Superior temporal gyrus (tissue), 1 donor: ENCODE measurements around the gene FOXE1.

Experiments
- DNase-seq: peaks from one replicate; pipeline ENCODE4 v3.0.0-alpha.2; 2016; ENCODE audit errors: extremely low spot score

FOXE1 gene

DNA sequence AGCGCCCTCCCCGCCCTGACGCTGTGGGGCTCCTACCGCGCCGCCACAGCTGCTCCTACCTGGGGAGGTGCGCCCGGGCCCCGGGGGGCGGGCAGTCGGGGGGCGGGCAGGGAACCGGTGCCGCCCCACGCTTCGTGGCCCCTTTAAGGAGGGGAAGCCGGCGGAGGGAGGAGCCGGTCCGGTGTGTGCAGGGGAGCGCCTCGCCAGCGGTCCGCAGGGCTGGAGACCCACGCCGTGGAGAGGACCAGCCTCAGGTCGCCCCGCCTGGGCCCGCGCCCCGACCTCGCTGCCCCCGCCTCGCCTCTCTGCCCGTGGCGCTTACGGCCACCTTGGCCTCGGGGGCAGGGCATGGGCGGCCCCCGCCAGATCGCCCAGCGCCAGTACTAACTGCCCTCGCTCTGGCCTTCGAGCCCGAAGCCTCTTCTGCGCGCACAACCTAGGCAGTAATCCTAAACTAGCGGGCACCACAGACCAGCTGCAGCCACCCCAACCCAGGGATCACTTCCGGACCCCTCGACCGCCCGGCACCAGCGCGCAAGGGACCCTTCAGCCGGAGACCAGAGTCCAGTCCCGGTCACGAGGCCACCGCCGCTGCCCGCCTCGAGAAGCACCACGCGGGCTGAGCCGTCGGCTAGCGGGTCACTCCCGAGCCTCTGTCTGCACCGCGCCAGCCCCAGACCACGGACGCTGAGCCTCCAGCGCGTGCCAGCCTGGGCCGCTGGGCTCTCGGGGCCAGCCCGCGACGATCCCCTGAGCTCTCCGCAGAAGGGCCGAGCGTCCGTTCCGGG is at the start of gene FOXE1:
TSS of gene FOXE1 (plus strand) at position 171 of the 788 bp plus-strand sequence. CDS start 689 bp downstream, outside the sequence.
- no peak for DNase-seq

- DNase-seq: no peak
Measured at GRCh38 chr9:97804059-97804365, 49.0 kb upstream of the FOXE1 start.

DNA sequence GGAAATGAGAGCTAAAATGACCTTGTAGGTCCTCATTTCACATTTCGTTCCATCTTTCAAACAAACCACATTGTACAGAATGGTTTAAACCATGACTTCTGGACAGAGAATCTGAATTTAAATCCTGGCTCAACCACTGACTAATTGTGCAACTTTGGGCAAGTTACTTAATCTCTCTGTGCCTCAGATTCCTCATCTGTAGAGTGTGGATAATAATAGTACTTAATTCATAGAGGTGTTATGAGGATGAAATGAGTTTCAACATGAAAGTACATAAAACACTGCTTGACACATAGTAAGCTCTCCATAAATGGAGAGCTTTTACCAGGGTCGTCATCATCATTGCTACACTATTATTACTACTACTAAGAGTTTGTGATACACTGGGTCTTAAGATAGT is 46.3 kb upstream of the FOXE1 start:
- DNase-seq: no peak

DNA sequence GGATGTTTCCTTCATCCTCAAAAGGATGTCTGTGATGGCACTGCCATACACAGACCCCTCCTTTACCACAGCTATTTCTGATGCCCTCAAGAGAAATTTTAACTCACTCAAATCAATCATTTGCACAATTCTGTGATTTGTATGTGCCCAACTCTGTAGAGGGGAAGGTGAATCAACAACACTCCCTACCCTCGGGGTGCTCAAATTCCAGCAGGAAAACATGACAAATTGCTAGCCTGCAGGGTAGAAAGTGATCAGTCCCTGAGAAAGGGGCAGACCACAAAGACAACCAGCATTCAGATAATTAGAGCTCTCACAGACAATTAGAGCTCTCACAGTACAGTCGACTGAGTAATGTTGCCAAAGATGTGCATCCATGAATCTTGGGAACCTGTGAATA is 45.3 kb upstream of the FOXE1 start:
- no peak for DNase-seq

DNA sequence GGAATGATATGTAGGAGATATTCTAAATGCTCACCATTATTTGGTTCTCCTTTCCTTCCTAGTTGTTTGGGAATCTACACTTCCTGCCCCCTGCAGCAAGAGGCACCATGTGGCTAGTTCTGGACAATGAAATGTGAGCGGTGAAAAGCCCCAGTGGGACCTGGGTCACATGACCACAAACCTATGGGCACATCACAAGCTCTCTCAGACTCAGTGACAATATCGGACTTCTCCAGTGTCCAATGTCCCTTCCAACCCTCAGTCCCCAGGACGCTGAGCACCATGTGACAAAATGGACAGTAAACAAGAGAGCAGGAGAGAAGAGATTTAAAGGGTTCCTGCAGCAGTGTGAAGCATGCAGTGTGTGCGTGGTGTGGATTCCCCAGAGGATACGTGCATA is 44.6 kb upstream of the FOXE1 start:
- no peak for DNase-seq

- DNase-seq: no peak
Measured at GRCh38 chr9:97808972-97809371, 44.1 kb upstream of the FOXE1 start.

GRCh38 chr9:97809666-97810344 is 43.2 kb upstream of the FOXE1 start:
- no peak for DNase-seq

GRCh38 chr9:97811533-97812246 is 41.3 kb upstream of the FOXE1 start:
- DNase-seq: no peak

- DNase-seq: no peak
Measured at GRCh38 chr9:97812247-97812543, 40.8 kb upstream of the FOXE1 start.

GRCh38 chr9:97813072-97813471 is 40.0 kb upstream of the FOXE1 start:
- DNase-seq: no peak

DNA sequence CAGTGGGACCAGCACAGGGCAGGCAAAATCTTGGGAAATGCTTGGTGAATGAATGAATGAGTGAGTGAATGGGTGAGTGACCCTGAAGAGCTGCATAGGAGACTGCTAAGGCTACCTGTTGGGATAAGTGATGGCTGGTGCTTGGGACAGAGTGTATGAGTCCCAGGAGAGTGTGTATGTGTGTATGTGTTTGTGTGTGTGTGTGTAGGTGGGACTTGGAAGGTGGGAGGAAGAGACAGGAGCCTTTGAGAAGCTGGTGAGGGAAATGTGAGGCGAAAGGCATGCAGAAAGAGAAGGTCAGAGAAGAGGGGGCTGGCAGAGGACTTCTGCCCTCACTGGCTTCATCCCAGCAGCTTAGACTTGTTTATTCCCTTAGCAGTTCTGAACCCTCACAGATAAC is 33.3 kb upstream of the FOXE1 start:
- DNase-seq: no peak

GRCh38 chr9:97820373-97820772 is 32.7 kb upstream of the FOXE1 start:
- no peak for DNase-seq

DNA sequence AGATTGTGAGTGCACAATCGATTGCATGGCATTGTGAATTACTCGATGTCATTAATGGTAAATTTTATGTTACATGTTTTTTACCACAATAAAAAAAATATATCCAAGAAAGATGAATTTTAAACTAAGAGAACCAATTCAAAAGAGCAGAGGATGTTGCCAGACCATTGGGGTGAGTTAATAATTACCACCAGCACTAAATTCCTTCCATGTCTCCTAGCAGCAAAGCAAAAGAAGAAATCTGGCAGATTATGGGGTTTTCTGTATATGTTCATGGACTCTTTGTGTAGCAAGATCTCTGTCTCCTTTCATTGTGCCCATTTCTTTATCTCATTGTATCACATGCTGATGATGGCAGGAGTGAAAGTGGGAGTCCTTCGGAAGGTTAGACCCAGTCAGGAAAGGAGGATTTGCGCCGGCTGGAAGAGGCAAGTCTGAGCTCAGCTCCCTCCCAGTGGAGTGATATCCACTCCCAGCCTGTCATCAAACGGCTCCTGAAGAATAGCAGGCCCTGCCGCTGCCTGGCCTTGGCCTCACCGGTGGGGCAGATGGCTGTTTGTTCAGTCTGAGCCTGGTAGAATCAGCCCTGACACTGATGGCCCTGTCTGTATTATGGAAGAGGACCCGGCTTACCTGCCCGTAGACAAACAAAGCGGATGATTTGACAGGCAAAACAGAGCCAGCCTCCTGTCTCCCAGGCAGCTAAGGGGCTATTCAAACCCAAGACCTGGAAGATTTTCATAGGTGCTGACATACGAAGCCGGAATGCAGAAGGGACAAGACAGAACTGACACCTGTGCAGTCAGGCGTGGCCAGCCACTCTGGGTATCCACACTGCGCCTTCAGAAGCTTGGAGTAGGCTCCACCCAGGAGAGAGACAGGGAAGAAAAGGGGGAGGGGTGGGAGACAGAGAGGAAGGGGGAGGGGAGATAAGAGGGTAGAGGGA is 21.9 kb upstream of the FOXE1 start:
- DNase-seq: no peak

GRCh38 chr9:97831843-97832636 is 21.0 kb upstream of the FOXE1 start:
- DNase-seq: no peak

DNA sequence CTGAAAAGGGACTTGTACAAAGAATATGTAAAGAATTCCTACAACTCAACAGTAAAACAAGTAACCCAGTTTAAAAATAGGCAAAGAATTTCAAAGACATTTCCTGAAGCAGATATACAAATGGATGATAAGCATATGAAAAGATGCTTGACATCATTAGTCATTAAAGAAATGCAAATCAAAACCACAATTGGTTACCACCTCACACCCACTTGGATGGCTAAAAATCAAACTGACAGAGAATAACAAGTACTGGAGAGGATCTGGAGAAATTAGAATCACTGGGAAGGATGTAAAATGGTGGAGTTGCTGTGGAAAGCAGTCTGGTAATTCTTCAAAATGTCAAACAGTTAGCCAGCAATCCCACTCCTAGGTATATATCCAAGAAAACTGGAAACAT is 12.5 kb upstream of the FOXE1 start:
- no peak for DNase-seq

- DNase-seq: no peak
Measured at GRCh38 chr9:97842960-97843359, 10.1 kb upstream of the FOXE1 start.

DNA sequence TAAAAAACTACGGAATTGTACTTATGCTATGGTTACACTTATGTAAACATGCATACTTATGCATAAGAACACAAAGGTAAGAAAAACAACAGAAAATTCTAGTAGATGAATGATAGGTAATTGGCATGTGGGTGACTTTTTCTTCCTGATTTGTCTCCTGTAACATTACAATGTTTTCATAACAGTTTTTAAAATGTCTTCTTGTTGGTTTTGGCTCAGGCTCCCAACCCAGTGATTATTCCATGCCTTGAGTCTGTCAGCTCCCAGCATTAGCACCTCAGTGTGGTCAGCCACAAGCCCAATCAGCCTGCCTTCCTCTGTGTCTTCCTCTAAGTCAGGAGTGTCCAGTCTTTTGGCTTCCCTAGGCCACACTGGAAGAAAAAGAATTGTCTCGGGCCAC is 7.9 kb upstream of the FOXE1 start:
- no peak for DNase-seq

DNA sequence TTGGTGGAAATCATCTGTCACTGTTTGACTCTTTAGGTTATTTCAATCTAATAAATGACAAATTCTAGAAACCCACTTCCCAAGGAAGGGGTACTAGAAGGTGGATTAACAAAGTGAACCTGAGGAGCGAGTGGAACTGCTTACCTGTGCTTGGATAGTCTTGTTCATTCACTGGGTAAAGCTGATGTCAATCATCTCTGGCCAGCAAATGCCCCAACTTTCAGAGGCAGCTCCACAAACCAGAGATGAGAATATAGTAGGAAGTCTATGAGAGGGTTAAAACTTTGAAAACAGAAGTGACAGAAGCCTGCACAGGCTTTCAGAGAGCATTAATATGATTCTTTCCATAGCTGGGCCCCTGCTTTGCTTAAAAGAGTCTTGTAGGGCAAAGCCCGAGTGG is 7.3 kb upstream of the FOXE1 start:
- no peak for DNase-seq

- DNase-seq: no peak
Measured at GRCh38 chr9:97846347-97846746, 6.7 kb upstream of the FOXE1 start.

- no peak for DNase-seq
Measured at GRCh38 chr9:97847474-97848214, 5.4 kb upstream of the FOXE1 start.

- no peak for DNase-seq
Measured at GRCh38 chr9:97848215-97848479, 4.9 kb upstream of the FOXE1 start.
